Smooth muscle cell (in vitro differentiated cells): ENCODE data around the gene PTPRE. TPM values are rescaled to one million over a fixed set of nuclear protein-coding genes. Genes with fewer than 3 reads are reported as not detected.

Experiments used
- DNase-seq: peaks from one replicate; lab custom pipeline; 2025; ENCODE audit not compliant: unreplicated experiment; lab: John Stamatoyannopoulos, UW
- H2AFZ ChIP-seq: fragments of 200-600 bp; sonication (generic); 2 replicates; pipeline ENCODE4 v1.6.0; 2016; ENCODE audit warnings: antibody characterized with exemption, low read depth, mild to moderate bottlenecking
- H3F3A ChIP-seq: fragments of 200-600 bp; sonication (generic); 2 replicates; pipeline ENCODE4 v1.6.0; 2017; ENCODE audit warnings: antibody characterized with exemption, low read depth
- H3K27ac ChIP-seq: fragments of 200-600 bp; sonication (generic); 2 replicates; pipeline ENCODE4 v1.5.1; 2016; ENCODE audit warnings: low read depth, mild to moderate bottlenecking
- H3K27me3 ChIP-seq: fragments of 200-600 bp; sonication (generic); 2 replicates; pipeline ENCODE4 v1.6.1; 2016; ENCODE audit warnings: low read depth, mild to moderate bottlenecking
- H3K36me3 ChIP-seq: fragments of 200-600 bp; sonication (generic); 2 replicates; pipeline ENCODE4 v1.5.1; 2016; ENCODE audit warnings: low read depth
- H3K4me1 ChIP-seq: fragments of 200-600 bp; sonication (generic); 2 replicates; pipeline ENCODE4 v1.5.1; 2016; ENCODE audit warnings: low read depth
- H3K4me2 ChIP-seq: fragments of 200-600 bp; sonication (generic); 2 replicates; pipeline ENCODE4 v1.6.0; 2016; ENCODE audit warnings: mild to moderate bottlenecking
- H3K4me3 ChIP-seq: fragments of 200-600 bp; sonication (generic); 2 replicates; pipeline ENCODE4 v1.5.1; 2016; ENCODE audit warnings: mild to moderate bottlenecking
- H3K79me2 ChIP-seq: fragments of 200-600 bp; sonication (generic); 2 replicates; pipeline ENCODE4 v1.6.0; 2016; ENCODE audit warnings: low read depth, mild to moderate bottlenecking
- H3K9ac ChIP-seq: fragments of 200-600 bp; sonication (generic); 2 replicates; pipeline ENCODE4 v1.6.0; 2016; ENCODE audit warnings: low read depth
- H3K9me3 ChIP-seq: fragments of 200-600 bp; sonication (generic); replicated peaks from 2 replicates; pipeline ENCODE4 v1.5.1; 2016; ENCODE audit warnings: low read depth
- H4K20me1 ChIP-seq: fragments of 200-600 bp; sonication (generic); 2 replicates; pipeline ENCODE4 v1.6.0; 2016; ENCODE audit warnings: low read depth
- WGBS: methylation state at CpG from one replicate; pipeline ENCODE4 v1.1.7; 2016; ENCODE audit warnings: low lambda C conversion rate; 5-methylcytosine and 5-hydroxymethylcytosine counted together
- polyA plus RNA-seq: library from polyadenylated mRNA; unstranded; fragments of >200 nt; fragmentation: Nextera tagmentation; extraction: Ambion mirVana; gene quantifications from 2 replicates; pipeline ENCODE4 v1.2.1, GENCODE V29; 2016
- total RNA-seq: library from RNA; depleted of rRNA; stranded (reverse); fragments of >200 nt; gene quantifications from 2 replicates; pipeline ENCODE4 v1.2.3, GENCODE V29; 2014
- TF ChIP-seq, protein P1 (sequence below): fragments of 200-600 bp; sonication (generic); IDR thresholded peaks from 2 replicates; pipeline ENCODE4 v1.5.1; 2017; ENCODE audit warnings: borderline replicate concordance, mild to moderate bottlenecking, antibody characterized with exemption; ENCODE audit not compliant: insufficient read depth, poor library complexity, severe bottlenecking

The PTPRE gene
- total and polyA plus RNA-seq, 2 experiments from 2014 or later = 17.1 to 22.7 TPM

- Histone ChIP-seq H3K4me2 (no peak overlapping the region), H3K9me3 (no peaks in the 10 kb centered on the region), H3K79me2 (no peaks in the 10 kb centered on the region), H3F3A (no peaks in the 10 kb centered on the region), H3K4me3 (no peak overlapping the region), H3K27ac (no peak overlapping the region), H3K36me3 (no peaks in the 10 kb centered on the region), H4K20me1 (peaks cover 72% of the 10 kb centered on the region), H3K9ac (no peak overlapping the region), H2AFZ (no peak overlapping the region), H3K4me1 (no peaks in the 10 kb centered on the region), H3K27me3 (no peaks in the 10 kb centered on the region)
- WGBS = 94% methylated on average over 12 of the region's 12 CpGs
- TF ChIP-seq, protein P1, sequence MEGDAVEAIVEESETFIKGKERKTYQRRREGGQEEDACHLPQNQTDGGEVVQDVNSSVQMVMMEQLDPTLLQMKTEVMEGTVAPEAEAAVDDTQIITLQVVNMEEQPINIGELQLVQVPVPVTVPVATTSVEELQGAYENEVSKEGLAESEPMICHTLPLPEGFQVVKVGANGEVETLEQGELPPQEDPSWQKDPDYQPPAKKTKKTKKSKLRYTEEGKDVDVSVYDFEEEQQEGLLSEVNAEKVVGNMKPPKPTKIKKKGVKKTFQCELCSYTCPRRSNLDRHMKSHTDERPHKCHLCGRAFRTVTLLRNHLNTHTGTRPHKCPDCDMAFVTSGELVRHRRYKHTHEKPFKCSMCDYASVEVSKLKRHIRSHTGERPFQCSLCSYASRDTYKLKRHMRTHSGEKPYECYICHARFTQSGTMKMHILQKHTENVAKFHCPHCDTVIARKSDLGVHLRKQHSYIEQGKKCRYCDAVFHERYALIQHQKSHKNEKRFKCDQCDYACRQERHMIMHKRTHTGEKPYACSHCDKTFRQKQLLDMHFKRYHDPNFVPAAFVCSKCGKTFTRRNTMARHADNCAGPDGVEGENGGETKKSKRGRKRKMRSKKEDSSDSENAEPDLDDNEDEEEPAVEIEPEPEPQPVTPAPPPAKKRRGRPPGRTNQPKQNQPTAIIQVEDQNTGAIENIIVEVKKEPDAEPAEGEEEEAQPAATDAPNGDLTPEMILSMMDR = no peak
- DNase-seq = no peak
These were observed 109.6 kb downstream of the PTPRE start for GRCh38 chr10:128016423-128017060.

DNA sequence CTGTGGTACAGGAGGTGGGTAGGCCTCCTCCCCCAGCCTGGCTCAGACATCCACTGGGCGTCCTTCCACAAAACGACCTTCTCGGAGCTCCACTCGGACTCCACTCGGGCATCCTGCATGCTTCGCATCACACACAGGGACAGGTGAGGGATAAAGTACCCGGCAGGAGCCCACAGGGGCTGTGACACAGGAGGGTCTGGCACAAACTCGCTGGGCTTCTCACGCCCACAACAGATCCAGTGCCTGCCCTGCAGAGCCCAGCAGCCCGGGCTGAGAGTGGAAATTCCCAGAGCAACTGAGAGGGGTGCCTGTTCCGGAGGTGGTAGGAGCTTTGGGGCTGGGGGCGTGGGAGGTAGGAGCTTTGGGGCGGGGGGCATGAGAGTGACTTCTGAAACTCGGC is 110.9 kb downstream of the PTPRE start:
- no peaks in the 10 kb centered on the region for H3K79me2 ChIP-seq
- no peak overlapping the region for H3K9ac ChIP-seq
- no peaks in the 10 kb centered on the region for H3K9me3 ChIP-seq
- whole genome bisulfite sequencing = 83% methylated on average over 14 of the region's 14 CpGs
- H4K20me1 ChIP-seq = peaks cover 68% of the 10 kb centered on the region
- H3K27me3 ChIP-seq = no peaks in the 10 kb centered on the region
- H3K4me2 ChIP-seq = no peak overlapping the region
- TF ChIP-seq, protein P1 = no peak
- H3K36me3 ChIP-seq = no peaks in the 10 kb centered on the region
- H2AFZ ChIP-seq = no peak overlapping the region
- no peak for DNase-seq
- H3K27ac ChIP-seq = no peak overlapping the region
- no peak overlapping the region for H3K4me3 ChIP-seq
- H3F3A ChIP-seq = no peaks in the 10 kb centered on the region
- no peaks in the 10 kb centered on the region for H3K4me1 ChIP-seq

- Histone ChIP-seq H3K9me3 (no peaks in the 10 kb centered on the region), H4K20me1 (peaks cover 67% of the 10 kb centered on the region), H3K4me2 (no peak overlapping the region), H3K4me3 (no peak overlapping the region), H3K27me3 (no peaks in the 10 kb centered on the region), H3K4me1 (no peaks in the 10 kb centered on the region), H3K9ac (no peak overlapping the region), H3K27ac (no peak overlapping the region), H3F3A (no peaks in the 10 kb centered on the region), H3K79me2 (no peaks in the 10 kb centered on the region), H2AFZ (no peak overlapping the region), H3K36me3 (no peaks in the 10 kb centered on the region)
- TF ChIP-seq, protein P1 = no peak
- DNase-seq = no peak
- WGBS = 88% methylated on average over 13 of the region's 13 CpGs
These were observed 111.3 kb downstream of the PTPRE start for GRCh38 chr10:128018236-128018635.

DNA sequence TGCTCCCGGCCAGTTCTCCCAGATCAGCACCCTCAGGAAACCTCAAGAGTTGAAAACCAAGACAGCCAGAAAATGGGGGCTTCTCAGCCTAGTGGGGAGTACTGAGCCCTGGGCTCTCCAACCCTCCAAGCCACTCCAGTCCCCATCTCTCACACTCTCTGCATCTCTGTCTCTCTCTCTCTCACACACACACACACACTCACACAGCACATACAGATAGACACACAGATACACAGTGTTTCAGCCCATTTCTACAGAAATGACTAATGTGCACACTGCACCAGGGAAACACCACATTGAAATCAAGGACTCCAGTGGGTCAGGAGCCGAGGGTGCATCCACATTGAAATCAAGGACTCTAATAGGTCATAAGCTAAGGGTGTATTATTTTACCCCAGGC is 111.8 kb downstream of the PTPRE start:
- Histone ChIP-seq H3K27ac (no peak overlapping the region), H3K9ac (no peak overlapping the region), H2AFZ (no peak overlapping the region), H3K4me1 (no peaks in the 10 kb centered on the region), H3K4me2 (no peak overlapping the region), H3K36me3 (no peaks in the 10 kb centered on the region), H4K20me1 (peaks cover 67% of the 10 kb centered on the region), H3K79me2 (no peaks in the 10 kb centered on the region), H3K4me3 (no peak overlapping the region), H3F3A (no peaks in the 10 kb centered on the region), H3K9me3 (no peaks in the 10 kb centered on the region), H3K27me3 (no peaks in the 10 kb centered on the region)
- no peak for DNase-seq
- 92% methylated on average over 2 of the region's 2 CpGs for WGBS
- TF ChIP-seq, protein P1 = no peak
